Mesenchymal stem cell (in vitro differentiated cells and primary cell): ENCODE measurements around the gene WDR1.
A peak's percentile ranks its signal among the peaks of the same experiment; 100 is the strongest.

ENCODE experiments used
- DNase-seq: peaks from one replicate; pipeline ENCODE4 v3.0.0-alpha.2; 2013
- H2AFZ ChIP-seq: one replicate; pipeline ENCODE4 v1.6.1; 2013; ENCODE audit warnings: low read depth, mild to moderate bottlenecking, control low read depth, inconsistent platforms, low read length, moderate library complexity
- H2AK5ac ChIP-seq: 2 replicates; pipeline ENCODE4 v1.6.1; 2013; ENCODE audit warnings: low read length, moderate library complexity, mild to moderate bottlenecking, inconsistent platforms; ENCODE audit not compliant: severe bottlenecking
- H2BK120ac ChIP-seq: one replicate; pipeline ENCODE4 v1.6.1; 2013; ENCODE audit warnings: low read depth, mild to moderate bottlenecking, inconsistent platforms, low read length, moderate library complexity
- H2BK12ac ChIP-seq, 2 experiments: one replicate each; pipeline ENCODE4 v1.6.1; 2013; ENCODE audit warnings: inconsistent platforms in 2 of 2, low read length in 2 of 2, mild to moderate bottlenecking in 2 of 2, moderate library complexity in 2 of 2, control low read depth in 1 of 2
- H2BK15ac ChIP-seq: one replicate; pipeline ENCODE4 v1.6.1; 2013; ENCODE audit warnings: mild to moderate bottlenecking, low read depth, inconsistent platforms; ENCODE audit not compliant: poor library complexity, severe bottlenecking
- H2BK5ac ChIP-seq: 2 replicates; pipeline ENCODE4 v1.6.1; 2013; ENCODE audit warnings: low read depth, mild to moderate bottlenecking, low read length, control low read depth, inconsistent platforms; ENCODE audit not compliant: poor library complexity, severe bottlenecking
- H3K14ac ChIP-seq, 2 experiments: one replicate each; pipeline ENCODE4 v1.6.1; 2013; ENCODE audit warnings: inconsistent platforms in 2 of 2, low read length in 2 of 2, control low read depth in 1 of 2, mild to moderate bottlenecking in 1 of 2, moderate library complexity in 1 of 2
- H3K18ac ChIP-seq, 2 experiments: one replicate each; pipeline ENCODE4 v1.6.1; 2013; ENCODE audit warnings: inconsistent platforms in 2 of 2, low read length in 2 of 2, control low read depth in 1 of 2, low read depth in 1 of 2, mild to moderate bottlenecking in 1 of 2
- H3K23ac ChIP-seq, 2 experiments: one replicate each; pipeline ENCODE4 v1.6.1; 2013; ENCODE audit warnings: inconsistent platforms in 2 of 2, low read length in 2 of 2, mild to moderate bottlenecking in 2 of 2, moderate library complexity in 2 of 2, control low read depth in 1 of 2
- H3K27ac ChIP-seq: 2 replicates; pipeline ENCODE4 v1.5.1; 2013; ENCODE audit warnings: mild to moderate bottlenecking, moderate library complexity, low read length, control low read depth, inconsistent platforms; ENCODE audit not compliant: poor library complexity, severe bottlenecking
- H3K27me3 ChIP-seq, 2 experiments: 2 replicates each; pipeline versions ENCODE4 v1.6.1 to v1.7.0; 2013; ENCODE audit warnings: low read length in 2 of 2, mild to moderate bottlenecking in 2 of 2, moderate library complexity in 2 of 2, control low read depth in 1 of 2, inconsistent platforms in 1 of 2; ENCODE audit not compliant: control insufficient read depth in 1 of 2, insufficient read depth in 1 of 2
- H3K36me3 ChIP-seq, 2 experiments: 2 replicates each; pipeline versions ENCODE4 v1.6.1 to v1.7.0; 2013; ENCODE audit warnings: low read length in 2 of 2, control low read depth in 1 of 2, inconsistent platforms in 1 of 2, low read depth in 1 of 2, mild to moderate bottlenecking in 1 of 2; ENCODE audit not compliant: insufficient read depth in 2 of 2, control insufficient read depth in 1 of 2
- H3K4ac ChIP-seq, 2 experiments: one replicate each; pipeline ENCODE4 v1.6.1; 2013; ENCODE audit warnings: inconsistent platforms in 2 of 2, low read length in 2 of 2, mild to moderate bottlenecking in 2 of 2, moderate library complexity in 2 of 2, control low read depth in 1 of 2, low read depth in 1 of 2
- H3K4me1 ChIP-seq: 2 replicates; pipeline ENCODE4 v1.6.1; 2013; ENCODE audit warnings: low read depth, low read length, control low read depth; ENCODE audit not compliant: control insufficient read depth, insufficient read depth
- H3K4me2 ChIP-seq: 2 replicates; pipeline ENCODE4 v1.6.1; 2013; ENCODE audit warnings: low read length, mild to moderate bottlenecking, inconsistent platforms; ENCODE audit not compliant: poor library complexity, severe bottlenecking
- H3K4me3 ChIP-seq, 2 experiments: 2 replicates each; pipeline versions ENCODE4 v1.5.1 to v1.7.0; 2013; ENCODE audit warnings: low read length in 2 of 2, mild to moderate bottlenecking in 2 of 2, control low read depth in 1 of 2, low read depth in 1 of 2; ENCODE audit not compliant: insufficient read depth in 1 of 2
- H3K79me1 ChIP-seq: replicated peaks from 2 replicates; pipeline ENCODE4 v1.6.1; 2013; ENCODE audit warnings: mild to moderate bottlenecking, control low read depth, low read length, inconsistent platforms; ENCODE audit not compliant: poor library complexity, severe bottlenecking
- H3K9ac ChIP-seq: 2 replicates; pipeline ENCODE4 v1.7.0; 2013; ENCODE audit warnings: mild to moderate bottlenecking, low read length, moderate library complexity
- H3K9me3 ChIP-seq: 2 replicates; pipeline ENCODE4 v1.7.0; 2013; ENCODE audit warnings: mild to moderate bottlenecking, low read length; ENCODE audit not compliant: control insufficient read depth
- H4K8ac ChIP-seq: one replicate; pipeline ENCODE4 v1.6.1; 2013; ENCODE audit warnings: inconsistent platforms, mild to moderate bottlenecking, low read length, moderate library complexity
- H4K91ac ChIP-seq: one replicate; pipeline ENCODE4 v1.6.1; 2013; ENCODE audit warnings: mild to moderate bottlenecking, low read length, inconsistent platforms
- WGBS: methylation state at CpG from one replicate; pipeline ENCODE4 v1.1.7; 2013; ENCODE audit warnings: mixed read lengths; 5-methylcytosine and 5-hydroxymethylcytosine counted together

Gene WDR1

GRCh38 chr4:10083331-10083771 lies 33.2 kb downstream of the WDR1 start:
- Histone ChIP-seq H4K91ac (peak overlapping the region; percentile 30), H2BK5ac (no peak overlapping the region), H3K4me1 (peaks cover 46% of the 10 kb centered on the region), H3K14ac (no peak overlapping the region), H3K9me3 (no peaks in the 10 kb centered on the region), H3K18ac (no peak overlapping the region), H2BK15ac (no peak overlapping the region), H3K9ac (no peak overlapping the region), H3K23ac (no peak overlapping the region), H4K8ac (no peak overlapping the region), H3K4me3 (no peak overlapping the region), H2AK5ac (no peak overlapping the region), H3K4me2 (no peak overlapping the region), H3K27me3 (no peaks in the 10 kb centered on the region), H3K27ac (no peak overlapping the region), H3K36me3 (peaks cover 96 to 99% of the 10 kb centered on the region in 2 experiments), H2BK12ac (no peak overlapping the region), H2BK120ac (no peak overlapping the region), H3K79me1 (peaks cover 43% of the 10 kb centered on the region), H3K4ac (no peak overlapping the region), H2AFZ (no peak overlapping the region)
- DNase-seq = no peak
- 92% methylated on average over 12 of the region's 12 CpGs for WGBS

DNA sequence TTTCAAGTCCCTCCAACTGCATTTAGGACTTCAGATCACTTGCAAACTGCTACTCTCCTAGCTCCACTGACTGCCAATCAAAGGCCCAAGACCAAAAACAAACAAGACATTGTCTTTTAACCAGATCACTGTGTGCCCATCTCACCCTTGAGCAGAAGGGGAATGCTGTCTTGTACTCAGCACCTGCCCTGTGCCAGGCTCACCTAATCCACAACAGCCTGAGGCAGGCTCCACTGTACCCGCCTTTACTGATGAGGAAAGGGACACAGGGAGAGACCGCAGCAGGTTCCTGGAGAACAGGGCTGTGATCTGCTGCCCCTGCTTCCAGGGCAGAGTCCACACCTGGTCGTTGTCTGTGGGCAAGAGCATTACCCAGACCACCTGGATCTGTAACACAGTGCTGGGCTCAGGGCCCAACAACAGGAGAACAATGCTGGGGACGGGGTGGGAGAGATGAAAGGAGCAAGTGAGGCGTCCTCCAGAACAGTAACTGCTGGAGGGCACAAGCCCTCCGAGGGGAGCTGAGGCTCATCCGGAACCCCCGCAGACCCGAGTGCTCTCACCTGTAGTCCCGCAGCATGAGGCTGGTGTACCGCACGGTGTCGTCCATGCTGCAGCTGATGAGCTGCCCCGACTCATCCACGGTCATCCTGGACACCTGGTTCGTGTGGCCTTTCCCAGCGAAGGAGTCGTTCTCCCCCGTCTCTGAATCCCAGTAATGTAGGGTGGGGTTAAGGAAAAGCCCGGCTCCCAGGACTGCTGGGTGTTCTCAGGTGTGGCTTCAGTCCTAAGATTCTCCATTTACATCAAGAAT lies 33.9 kb downstream of the WDR1 start:
- Histone ChIP-seq H2BK15ac (no peak overlapping the region), H3K18ac (no peak overlapping the region), H4K8ac (no peak overlapping the region), H3K27me3 (no peaks in the 10 kb centered on the region), H2AK5ac (no peak overlapping the region), H2BK12ac (no peak overlapping the region), H2BK5ac (no peak overlapping the region), H3K9me3 (no peaks in the 10 kb centered on the region), H3K23ac (no peak overlapping the region), H3K4me2 (no peak overlapping the region), H2BK120ac (no peak overlapping the region), H4K91ac (no peak overlapping the region), H2AFZ (no peak overlapping the region), H3K36me3 (peaks cover 96 to 99% of the 10 kb centered on the region in 2 experiments), H3K4me3 (no peak overlapping the region), H3K9ac (no peak overlapping the region), H3K4ac (no peak overlapping the region), H3K27ac (no peak overlapping the region), H3K14ac (no peak overlapping the region), H3K79me1 (peaks cover 46% of the 10 kb centered on the region), H3K4me1 (peaks cover 43% of the 10 kb centered on the region)
- DNase-seq = no peak
- 95% methylated on average over 20 of the region's 20 CpGs for WGBS

DNA sequence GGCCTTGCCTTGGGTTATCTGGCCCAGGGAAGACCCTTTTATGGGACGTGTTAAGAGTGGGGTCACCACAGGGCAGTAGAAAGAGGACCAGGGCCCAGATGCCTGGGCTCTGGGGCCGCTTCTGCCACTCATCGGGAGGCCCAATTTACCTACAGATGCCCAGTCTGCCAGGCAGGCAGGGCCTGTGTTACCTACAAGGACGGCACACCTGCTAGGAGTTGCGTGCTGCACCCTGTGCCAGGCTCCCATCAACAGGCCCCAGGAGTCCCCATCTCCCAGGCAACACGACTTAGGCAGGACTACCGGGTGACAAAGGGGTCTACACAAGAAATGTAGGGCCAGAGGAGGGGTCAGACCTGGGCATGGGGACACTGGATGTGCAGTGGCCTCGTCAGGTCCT lies 34.6 kb downstream of the WDR1 start:
- Histone ChIP-seq H3K14ac (no peak overlapping the region), H2AFZ (no peak overlapping the region), H3K4me2 (no peak overlapping the region), H3K4ac (no peak overlapping the region), H2BK5ac (no peak overlapping the region), H3K9ac (no peak overlapping the region), H3K79me1 (peaks cover 50% of the 10 kb centered on the region), H3K36me3 (peaks cover 96 to 99% of the 10 kb centered on the region in 2 experiments), H3K4me3 (no peak overlapping the region), H3K23ac (no peak overlapping the region), H2BK120ac (no peak overlapping the region), H4K91ac (no peak overlapping the region), H2BK15ac (no peak overlapping the region), H3K27me3 (no peaks in the 10 kb centered on the region), H3K18ac (no peak overlapping the region), H3K4me1 (peaks cover 37% of the 10 kb centered on the region), H3K27ac (no peak overlapping the region), H3K9me3 (no peaks in the 10 kb centered on the region), H2AK5ac (no peak overlapping the region), H2BK12ac (no peak overlapping the region), H4K8ac (no peak overlapping the region)
- WGBS = 98% methylated on average over 8 of the region's 8 CpGs
- no peak for DNase-seq

DNA sequence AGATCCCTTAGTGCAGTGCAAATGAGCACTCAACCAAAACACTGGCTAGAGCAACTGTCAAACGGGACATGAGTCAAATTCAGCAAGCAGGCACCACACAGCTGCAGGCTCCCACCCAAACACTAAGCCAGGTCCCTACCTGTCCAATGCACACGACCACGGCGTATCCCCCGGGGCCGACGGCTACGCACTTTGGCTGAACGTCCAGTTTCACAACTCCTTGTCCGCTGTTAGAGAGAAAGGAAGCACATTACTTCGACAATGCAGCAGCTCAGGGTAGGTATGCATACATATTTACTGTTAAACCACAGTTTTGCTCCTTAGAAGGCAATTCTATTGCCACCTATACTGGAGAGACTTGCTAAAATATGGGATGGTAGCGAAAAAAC lies 35.4 kb downstream of the WDR1 start:
- 97% methylated on average over 11 of the region's 12 CpGs for WGBS
- H3K27me3 ChIP-seq = no peaks in the 10 kb centered on the region
- H3K79me1 ChIP-seq = peaks cover 50% of the 10 kb centered on the region
- H4K91ac ChIP-seq = no peak overlapping the region
- peaks cover 31% of the 10 kb centered on the region for H3K4me1 ChIP-seq
- H2BK15ac ChIP-seq = no peak overlapping the region
- H3K27ac ChIP-seq = no peak overlapping the region
- no peak for DNase-seq
- H3K36me3 ChIP-seq = peaks cover 96 to 99% of the 10 kb centered on the region in 2 experiments
- no peak overlapping the region for H3K23ac ChIP-seq
- no peak overlapping the region for H2AFZ ChIP-seq
- H3K9ac ChIP-seq = no peak overlapping the region
- H3K4ac ChIP-seq = no peak overlapping the region
- H3K18ac ChIP-seq = no peak overlapping the region
- no peak overlapping the region for H2BK12ac ChIP-seq
- H2BK5ac ChIP-seq = no peak overlapping the region
- no peak overlapping the region for H2BK120ac ChIP-seq
- no peak overlapping the region for H2AK5ac ChIP-seq
- H3K14ac ChIP-seq = no peak overlapping the region
- H3K9me3 ChIP-seq = no peaks in the 10 kb centered on the region
- no peak overlapping the region for H3K4me3 ChIP-seq
- H4K8ac ChIP-seq = no peak overlapping the region
- H3K4me2 ChIP-seq = no peak overlapping the region
